Chondrocyte (in vitro differentiated cells): ENCODE data around the gene APOL3. TPM values are rescaled to one million over a fixed set of nuclear protein-coding genes. Genes with fewer than 3 reads are reported as not detected.

Experiments used
- DNase-seq: peaks from one replicate; pipeline ENCODE4 v3.0.0; 2021; ENCODE audit warnings: mixed read lengths, low spot score
- H3K27ac Mint-ChIP-seq: one replicate; pipeline ENCODE4 v1.8.0; 2021; ENCODE audit warnings: mild to moderate bottlenecking, moderate library complexity, mixed read lengths; ENCODE audit not compliant: unreplicated experiment
- H3K27me3 Mint-ChIP-seq: 2 replicates; pipeline ENCODE4 v1.8.0; 2021; ENCODE audit warnings: low read depth, mixed read lengths
- H3K36me3 Mint-ChIP-seq: 2 replicates; pipeline ENCODE4 v1.8.0; 2021; ENCODE audit warnings: low read depth, mixed read lengths
- H3K4me1 Mint-ChIP-seq: 2 replicates; pipeline ENCODE4 v1.8.0; 2021; ENCODE audit warnings: low read depth, mild to moderate bottlenecking, mixed read lengths
- H3K4me3 Mint-ChIP-seq: one replicate; pipeline ENCODE4 v1.8.0; 2021; ENCODE audit warnings: mild to moderate bottlenecking, moderate library complexity, mixed read lengths; ENCODE audit not compliant: unreplicated experiment
- H3K9me3 Mint-ChIP-seq: 2 replicates; pipeline ENCODE4 v1.8.0; 2021; ENCODE audit warnings: low read depth, mixed read lengths
- total RNA-seq: library from RNA; stranded (reverse); gene quantifications from 3 replicates; pipeline ENCODE4 v1.2.1, GENCODE V29; 2021
- TF ChIP-seq, protein P1 (sequence below): fragments of 200-600 bp; sonication (generic); IDR thresholded peaks from 2 replicates; pipeline ENCODE4 v1.5.0; 2021; ENCODE audit warnings: antibody characterized with exemption, mild to moderate bottlenecking, moderate library complexity

APOL3 gene
- total RNA-seq, 1 donor from 2014 or later = 2.3 TPM

DNA sequence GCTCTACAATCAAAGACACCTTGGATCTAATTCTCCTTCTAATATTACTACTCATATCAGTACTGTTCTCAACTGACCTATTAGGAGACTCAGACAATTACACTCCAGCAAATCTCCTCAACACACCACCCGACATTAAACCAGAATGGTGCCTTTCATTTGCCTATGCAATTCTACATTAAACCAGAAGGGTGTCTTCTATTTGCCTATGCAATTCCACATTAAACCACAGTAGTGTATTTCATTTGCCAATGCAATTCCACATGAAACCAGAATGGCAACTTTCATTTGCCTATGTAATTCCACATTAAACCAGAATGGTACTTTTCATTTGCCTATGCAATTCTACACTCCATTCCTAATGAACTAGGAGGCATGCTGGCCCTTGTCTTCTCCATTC is 15.3 kb upstream of the APOL3 start:
- Mint-ChIP-seq H3K4me1 (no peaks in the 10 kb centered on the region), H3K27me3 (no peaks in the 10 kb centered on the region), H3K4me3 (no peak overlapping the region), H3K27ac (no peak overlapping the region), H3K36me3 (no peaks in the 10 kb centered on the region), H3K9me3 (no peaks in the 10 kb centered on the region)
- DNase-seq = no peak
- TF ChIP-seq, protein P1, sequence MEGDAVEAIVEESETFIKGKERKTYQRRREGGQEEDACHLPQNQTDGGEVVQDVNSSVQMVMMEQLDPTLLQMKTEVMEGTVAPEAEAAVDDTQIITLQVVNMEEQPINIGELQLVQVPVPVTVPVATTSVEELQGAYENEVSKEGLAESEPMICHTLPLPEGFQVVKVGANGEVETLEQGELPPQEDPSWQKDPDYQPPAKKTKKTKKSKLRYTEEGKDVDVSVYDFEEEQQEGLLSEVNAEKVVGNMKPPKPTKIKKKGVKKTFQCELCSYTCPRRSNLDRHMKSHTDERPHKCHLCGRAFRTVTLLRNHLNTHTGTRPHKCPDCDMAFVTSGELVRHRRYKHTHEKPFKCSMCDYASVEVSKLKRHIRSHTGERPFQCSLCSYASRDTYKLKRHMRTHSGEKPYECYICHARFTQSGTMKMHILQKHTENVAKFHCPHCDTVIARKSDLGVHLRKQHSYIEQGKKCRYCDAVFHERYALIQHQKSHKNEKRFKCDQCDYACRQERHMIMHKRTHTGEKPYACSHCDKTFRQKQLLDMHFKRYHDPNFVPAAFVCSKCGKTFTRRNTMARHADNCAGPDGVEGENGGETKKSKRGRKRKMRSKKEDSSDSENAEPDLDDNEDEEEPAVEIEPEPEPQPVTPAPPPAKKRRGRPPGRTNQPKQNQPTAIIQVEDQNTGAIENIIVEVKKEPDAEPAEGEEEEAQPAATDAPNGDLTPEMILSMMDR = peak; percentile 17

DNA sequence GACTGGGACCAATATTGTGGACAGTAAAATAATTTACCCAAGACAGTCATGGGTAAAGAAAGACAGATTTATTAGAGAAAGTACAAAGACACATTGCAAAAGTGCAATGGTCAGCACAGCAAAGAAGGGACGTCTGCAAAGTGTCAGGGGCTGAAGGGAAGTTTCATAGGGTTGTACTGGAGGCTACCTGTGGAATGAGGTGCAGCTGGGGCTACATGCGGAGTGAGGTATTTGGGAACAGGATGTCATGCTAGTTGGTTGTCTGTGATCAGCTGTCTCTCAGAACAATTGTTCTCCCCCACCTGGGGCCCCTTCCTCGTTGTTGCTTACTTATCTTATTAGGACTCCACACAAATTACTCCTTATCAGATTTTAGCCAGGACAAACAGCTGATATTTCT is 11.4 kb upstream of the APOL3 start:
- Mint-ChIP-seq H3K4me1 (no peaks in the 10 kb centered on the region), H3K27me3 (no peaks in the 10 kb centered on the region), H3K4me3 (no peak overlapping the region), H3K36me3 (no peaks in the 10 kb centered on the region), H3K9me3 (peaks cover 4% of the 10 kb centered on the region), H3K27ac (no peak overlapping the region)
- TF ChIP-seq, protein P1 = no peak
- DNase-seq = no peak

DNA sequence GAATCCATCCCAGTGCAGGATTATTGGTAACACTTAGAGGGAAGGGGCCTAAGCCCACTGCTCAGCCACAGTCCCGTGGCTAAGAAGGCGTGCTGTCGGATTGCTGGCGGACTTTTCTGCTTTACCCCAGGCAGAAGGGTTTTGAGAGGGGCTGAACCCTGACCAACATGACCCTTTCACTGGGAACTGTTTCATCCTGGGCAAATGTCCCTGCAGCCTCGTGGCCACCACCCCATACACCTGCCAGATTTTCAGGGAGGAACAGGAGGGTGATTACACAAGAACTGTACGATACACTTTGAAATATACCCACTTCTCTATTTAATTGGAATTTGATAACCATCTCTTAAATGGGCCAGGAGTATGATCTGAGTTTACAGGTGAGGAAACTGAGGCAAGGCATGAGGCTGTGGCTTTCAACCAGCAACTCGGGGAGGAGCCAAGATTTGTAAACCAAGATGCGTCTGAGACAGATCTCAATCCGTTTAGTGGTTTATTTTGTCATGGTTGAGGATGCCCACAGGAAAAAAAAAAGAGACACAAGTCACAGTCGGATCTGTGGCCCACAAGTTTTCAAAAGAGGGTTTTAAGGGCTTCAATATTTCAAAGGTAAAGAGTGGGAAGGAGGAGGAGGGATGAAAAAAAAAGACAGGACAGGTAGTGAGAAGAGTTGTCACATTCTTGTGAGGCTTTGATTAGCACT is 6.1 kb upstream of the APOL3 start:
- no peaks in the 10 kb centered on the region for H3K4me1 Mint-ChIP-seq
- no peak overlapping the region for H3K27ac Mint-ChIP-seq
- no peak overlapping the region for H3K4me3 Mint-ChIP-seq
- H3K27me3 Mint-ChIP-seq = peaks cover 3% of the 10 kb centered on the region
- TF ChIP-seq, protein P1 = no peak
- peaks cover 4% of the 10 kb centered on the region for H3K9me3 Mint-ChIP-seq
- no peak for DNase-seq
- no peaks in the 10 kb centered on the region for H3K36me3 Mint-ChIP-seq

DNA sequence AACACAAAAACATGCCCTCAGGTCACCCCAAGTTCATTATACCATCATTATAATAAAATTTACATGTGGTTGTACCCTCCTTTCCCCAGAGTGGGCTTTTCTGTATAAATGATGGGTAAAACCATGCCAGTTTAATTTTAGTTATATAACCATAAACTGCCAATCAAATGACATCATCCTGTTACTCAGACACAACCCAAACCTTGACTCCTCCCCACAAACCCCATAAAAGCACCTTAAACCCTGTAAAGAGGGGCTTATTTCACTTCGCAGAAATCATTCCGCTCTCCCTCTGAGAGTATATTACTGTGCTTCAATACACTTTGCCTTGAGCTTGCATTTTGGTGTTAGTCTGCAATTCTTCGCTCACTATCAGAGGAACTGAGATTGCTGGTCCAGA is 5.5 kb upstream of the APOL3 start:
- H3K27ac Mint-ChIP-seq = no peak overlapping the region
- no peak overlapping the region for H3K4me3 Mint-ChIP-seq

DNA sequence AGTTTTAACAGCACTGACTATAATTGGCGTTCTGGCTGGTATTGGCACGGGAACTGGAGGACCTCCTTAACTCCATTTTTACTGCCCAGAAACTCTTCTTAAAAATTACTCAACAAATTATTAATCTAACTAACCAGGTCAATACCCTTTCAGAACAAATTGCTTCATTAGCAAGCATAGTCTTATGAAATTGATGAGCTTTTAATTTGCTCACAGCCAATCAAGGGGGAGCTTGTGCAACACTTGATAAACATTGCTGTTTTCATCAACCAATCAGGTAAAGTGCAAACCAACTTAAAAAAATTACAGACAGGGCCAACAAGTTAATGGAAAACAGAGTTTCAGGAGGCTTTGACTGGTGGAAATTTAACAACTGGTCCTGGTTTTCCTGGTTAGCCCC is 4.6 kb upstream of the APOL3 start:
- Mint-ChIP-seq H3K4me1 (peaks cover 10% of the 10 kb centered on the region), H3K9me3 (peaks cover 4% of the 10 kb centered on the region), H3K27ac (no peak overlapping the region), H3K4me3 (no peak overlapping the region), H3K27me3 (peaks cover 3% of the 10 kb centered on the region), H3K36me3 (no peaks in the 10 kb centered on the region)
- DNase-seq = no peak
- TF ChIP-seq, protein P1 = no peak

More for the DNA sequence above, 5.5 kb upstream of the APOL3 start:
- TF ChIP-seq, protein P1 = no peak
- peaks cover under 1% of the 10 kb centered on the region for H3K4me1 Mint-ChIP-seq
- peaks cover 4% of the 10 kb centered on the region for H3K9me3 Mint-ChIP-seq
- no peak for DNase-seq
- peaks cover 3% of the 10 kb centered on the region for H3K27me3 Mint-ChIP-seq
- H3K36me3 Mint-ChIP-seq = no peaks in the 10 kb centered on the region
